Endothelial cell (in vitro differentiated cells): ENCODE results near the gene EGFL7. TPM values are rescaled to one million over a fixed set of nuclear protein-coding genes. Genes with fewer than 3 reads are reported as not detected.

Experiments
- DNase-seq: peaks from one replicate; pipeline ENCODE4 v3.0.0; 2021; ENCODE audit warnings: low spot score
- H3K27ac Mint-ChIP-seq: one replicate; pipeline ENCODE4 v1.8.0; 2021; ENCODE audit warnings: mixed read lengths, inconsistent platforms; ENCODE audit not compliant: unreplicated experiment
- H3K27me3 Mint-ChIP-seq: one replicate; pipeline ENCODE4 v1.8.0; 2021; ENCODE audit warnings: mild to moderate bottlenecking, moderate library complexity, mixed read lengths, inconsistent platforms; ENCODE audit not compliant: unreplicated experiment
- H3K36me3 Mint-ChIP-seq: one replicate; pipeline ENCODE4 v1.8.0; 2021; ENCODE audit warnings: mild to moderate bottlenecking, low read depth, mixed read lengths, inconsistent platforms; ENCODE audit not compliant: unreplicated experiment
- H3K4me1 Mint-ChIP-seq: one replicate; pipeline ENCODE4 v1.8.0; 2021; ENCODE audit warnings: mild to moderate bottlenecking, mixed read lengths, inconsistent platforms; ENCODE audit not compliant: unreplicated experiment
- H3K4me3 Mint-ChIP-seq: one replicate; pipeline ENCODE4 v1.8.0; 2021; ENCODE audit warnings: mild to moderate bottlenecking, mixed read lengths, inconsistent platforms; ENCODE audit not compliant: unreplicated experiment
- H3K9me3 Mint-ChIP-seq: one replicate; pipeline ENCODE4 v1.8.0; 2021; ENCODE audit warnings: mixed read lengths, inconsistent platforms; ENCODE audit not compliant: unreplicated experiment
- CTCF ChIP-seq: fragments of 200-600 bp; sonication (generic); IDR thresholded peaks from one replicate; pipeline ENCODE4 v1.5.0; 2021; ENCODE audit warnings: antibody characterized with exemption; ENCODE audit not compliant: unreplicated experiment
- total RNA-seq: library from RNA; stranded (reverse); fragmentation: NEBNext Ultra II Directional; extraction: Animal tissue kit (Norgen Biotek cat#: 25700); gene quantifications from one replicate; pipeline ENCODE4 v1.2.1, GENCODE V29; 2021; ENCODE audit not compliant: unreplicated experiment

EGFL7 gene
- total RNA-seq, 1 donor from 2014 or later = 945 TPM

GRCh38 chr9:136645903-136646754 lies 16.6 kb upstream of the EGFL7 start:
- Mint-ChIP-seq H3K27me3 (peaks cover 13% of the 10 kb centered on the region), H3K9me3 (no peaks in the 10 kb centered on the region), H3K4me3 (no peak overlapping the region), H3K36me3 (no peaks in the 10 kb centered on the region), H3K4me1 (peaks cover 39% of the 10 kb centered on the region), H3K27ac (peak overlapping the region; percentile 64)
- no peak for TF ChIP-seq CTCF
- DNase-seq = peak; percentile 92

GRCh38 chr9:136646827-136647711 lies 15.6 kb upstream of the EGFL7 start:
- Mint-ChIP-seq H3K27ac (peak overlapping the region; percentile 99), H3K9me3 (no peaks in the 10 kb centered on the region), H3K36me3 (no peaks in the 10 kb centered on the region), H3K27me3 (peaks cover 13% of the 10 kb centered on the region), H3K4me1 (peaks cover 35% of the 10 kb centered on the region), H3K4me3 (peak overlapping the region; percentile 56)
- DNase-seq = no peak
- TF ChIP-seq CTCF = no peak

GRCh38 chr9:136648751-136649150 lies 14.0 kb upstream of the EGFL7 start:
- Mint-ChIP-seq H3K4me3 (peak overlapping the region; percentile 79), H3K27ac (peak overlapping the region; percentile 90), H3K27me3 (peaks cover 6% of the 10 kb centered on the region), H3K9me3 (no peaks in the 10 kb centered on the region), H3K4me1 (peaks cover 22% of the 10 kb centered on the region), H3K36me3 (no peaks in the 10 kb centered on the region)
- DNase-seq = peak; percentile 31
- no peak for TF ChIP-seq CTCF

GRCh38 chr9:136650021-136650420 lies 12.7 kb upstream of the EGFL7 start:
- Mint-ChIP-seq H3K9me3 (no peaks in the 10 kb centered on the region), H3K27ac (peak overlapping the region; percentile 74), H3K36me3 (no peaks in the 10 kb centered on the region), H3K27me3 (peaks cover 2% of the 10 kb centered on the region), H3K4me3 (no peak overlapping the region), H3K4me1 (peaks cover 21% of the 10 kb centered on the region)
- DNase-seq = no peak
- no peak for TF ChIP-seq CTCF
